Activated T-helper 1 cell treated with anti-CD3 and anti-CD28 coated beads, Interleukin-12 subunit alpha, Interleukin-12 subunit beta, Interleukin-2, Interleukin-4 antibody, amounts not matched to agents 30 ng/mL and 10 ng/mL and 1 ng/mL, durations not matched to agents 14 hours and 24 hours and 36 hours (primary cell): ENCODE data around the gene RAI1. TPM values are rescaled to one million over a fixed set of nuclear protein-coding genes. Genes with fewer than 3 reads are reported as not detected.

Experiments used
- DNase-seq: peaks from one replicate; pipeline ENCODE4 v3.0.0; 2021; ENCODE audit warnings: low spot score
- H3K27ac Mint-ChIP-seq: one replicate; pipeline ENCODE4 v1.8.0; 2021; ENCODE audit warnings: mild to moderate bottlenecking, mixed read lengths
- H3K27me3 Mint-ChIP-seq: one replicate; pipeline ENCODE4 v1.8.0; 2022; ENCODE audit warnings: mild to moderate bottlenecking, moderate library complexity, mixed read lengths; ENCODE audit not compliant: insufficient read depth
- H3K36me3 Mint-ChIP-seq: one replicate; pipeline ENCODE4 v1.8.0; 2021; ENCODE audit warnings: low read depth, mixed read lengths
- H3K4me1 Mint-ChIP-seq: one replicate; pipeline ENCODE4 v1.8.0; 2021; ENCODE audit warnings: low read depth, mixed read lengths
- H3K4me3 Mint-ChIP-seq: one replicate; pipeline ENCODE4 v1.8.0; 2021; ENCODE audit warnings: mild to moderate bottlenecking, moderate library complexity, mixed read lengths
- H3K9me3 Mint-ChIP-seq: one replicate; pipeline ENCODE4 v1.8.0; 2021; ENCODE audit warnings: mixed read lengths
- intact Hi-C: fragments of 100-400 bp; cut with micrococcal nuclease; formaldehyde crosslinking; loops from one replicate; pipeline ENCODE4 v1.15.1; 2024
- total RNA-seq: library from RNA; stranded (reverse); gene quantifications from 2 replicates; pipeline ENCODE4 v1.2.3, GENCODE V29; 2022

RAI1 gene
- total RNA-seq, 1 donor from 2014 or later = 31.1 TPM

DNA sequence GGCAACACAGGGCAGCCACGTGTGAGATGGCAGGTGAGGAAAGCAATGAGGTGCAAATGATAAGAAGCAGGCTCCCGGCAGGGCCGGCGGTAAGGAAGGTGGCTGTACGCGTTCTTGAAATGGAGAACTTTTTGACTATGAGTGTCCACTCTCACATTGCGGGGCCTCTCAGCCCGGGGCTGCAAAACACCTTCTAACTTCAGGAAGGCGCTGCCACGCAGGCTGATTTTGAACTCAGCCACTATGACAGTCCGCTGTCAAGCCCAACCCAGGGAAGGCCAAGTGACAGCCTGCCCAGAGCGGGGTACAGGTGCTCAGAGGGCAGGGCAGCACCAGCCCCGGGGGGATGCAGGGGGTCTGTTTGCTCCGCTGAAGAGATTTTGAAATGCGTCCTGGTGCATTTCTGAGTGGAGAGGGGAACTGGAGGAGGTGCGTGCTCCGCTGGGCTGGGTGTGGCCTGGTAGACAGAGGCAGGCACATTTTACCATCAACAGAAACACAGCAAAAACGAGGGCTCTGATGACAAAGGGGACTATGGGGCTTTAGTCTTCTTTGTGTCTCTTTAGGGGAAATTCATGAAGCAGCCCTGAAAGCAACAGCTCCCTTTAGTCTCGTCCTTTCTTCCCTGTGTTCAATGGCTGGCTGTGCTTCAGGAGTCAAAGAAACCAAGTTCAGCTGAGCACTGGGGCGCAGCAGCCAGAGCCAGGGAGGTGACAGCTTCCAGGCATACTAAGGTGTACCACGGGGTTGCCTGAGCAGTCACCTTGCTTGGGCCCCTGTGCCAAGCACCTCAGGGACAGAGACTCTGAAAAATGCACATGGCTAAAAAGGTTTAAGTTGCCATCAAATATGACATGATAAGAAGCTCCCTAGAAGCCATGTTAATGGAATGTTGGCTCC is 170.1 kb downstream of the RAI1 start:
- Mint-ChIP-seq H3K9me3 (no peaks in the 10 kb centered on the region), H3K4me3 (peak overlapping the region; percentile 61), H3K27ac (peak overlapping the region; percentile 86), H3K4me1 (peaks cover 84% of the 10 kb centered on the region), H3K36me3 (peaks cover 5% of the 10 kb centered on the region), H3K27me3 (no peaks in the 10 kb centered on the region)
- intact Hi-C loops = loop anchor here (5.0 kb wide), 1 partner anchor 99 kb away; no protein-coding TSS in a partner anchor
- DNase-seq = no peak

DNA sequence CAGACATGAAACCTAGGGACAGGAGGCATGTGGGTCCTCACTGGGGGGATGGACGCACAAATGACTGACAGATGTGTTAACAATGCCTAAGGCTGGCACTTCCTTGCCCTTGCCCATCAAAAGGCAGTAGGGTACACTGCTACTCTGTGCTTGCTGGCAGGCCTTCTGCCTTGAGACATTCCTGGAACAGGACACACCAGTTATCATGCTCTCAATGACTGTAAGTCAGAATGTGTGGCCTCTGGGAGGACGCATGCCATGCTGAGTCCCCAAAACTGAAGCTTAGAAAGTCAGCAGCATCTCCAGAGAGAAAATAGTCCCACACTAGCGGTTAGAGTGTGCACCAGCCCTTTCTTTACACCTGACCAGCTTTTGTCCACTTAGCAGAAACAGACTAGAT is 171.7 kb downstream of the RAI1 start:
- no peak overlapping the region for H3K27ac Mint-ChIP-seq
- DNase-seq = no peak
- H3K4me3 Mint-ChIP-seq = no peak overlapping the region
- H3K36me3 Mint-ChIP-seq = peaks cover 5% of the 10 kb centered on the region
- intact Hi-C loops = loop anchor here (1.0 to 5.0 kb wide), 2 partner anchors 41 to 101 kb away; no protein-coding TSS in a partner anchor
- no peaks in the 10 kb centered on the region for H3K27me3 Mint-ChIP-seq
- H3K4me1 Mint-ChIP-seq = peaks cover 83% of the 10 kb centered on the region
- no peaks in the 10 kb centered on the region for H3K9me3 Mint-ChIP-seq

- H3K27me3 Mint-ChIP-seq = no peaks in the 10 kb centered on the region
- H3K9me3 Mint-ChIP-seq = no peaks in the 10 kb centered on the region
- H3K27ac Mint-ChIP-seq = peak overlapping the region; percentile 87
- no peak for DNase-seq
- H3K36me3 Mint-ChIP-seq = peaks cover 5% of the 10 kb centered on the region
- H3K4me3 Mint-ChIP-seq = peak overlapping the region; percentile 70
- H3K4me1 Mint-ChIP-seq = peaks cover 73% of the 10 kb centered on the region
- intact Hi-C loops = loop anchor here (1.0 to 5.0 kb wide), 8 partner anchors 18 to 185 kb away; partner anchors contain the start of genes ATPAF2, DRC3, GID4 and SREBF1
Measured at GRCh38 chr17:17853811-17854447, 172.7 kb downstream of the RAI1 start.

- H3K4me1 Mint-ChIP-seq = peaks cover 53% of the 10 kb centered on the region
- no peaks in the 10 kb centered on the region for H3K27me3 Mint-ChIP-seq
- no peak overlapping the region for H3K4me3 Mint-ChIP-seq
- peaks cover 3% of the 10 kb centered on the region for H3K36me3 Mint-ChIP-seq
- no peak for DNase-seq
- intact Hi-C loops = loop anchor here (2.0 kb wide), 2 partner anchors 117 to 183 kb away; partner anchors contain the start of genes ATPAF2, DRC3, GID4 and TOM1L2
- peak overlapping the region; percentile 31 for H3K27ac Mint-ChIP-seq
- H3K9me3 Mint-ChIP-seq = no peaks in the 10 kb centered on the region
Measured at GRCh38 chr17:17855976-17856375, 174.7 kb downstream of the RAI1 start.

- no peak overlapping the region for H3K4me3 Mint-ChIP-seq
- no peaks in the 10 kb centered on the region for H3K27me3 Mint-ChIP-seq
- peaks cover 2% of the 10 kb centered on the region for H3K36me3 Mint-ChIP-seq
- no peaks in the 10 kb centered on the region for H3K9me3 Mint-ChIP-seq
- no peak overlapping the region for H3K27ac Mint-ChIP-seq
- peaks cover 49% of the 10 kb centered on the region for H3K4me1 Mint-ChIP-seq
- DNase-seq = no peak
- intact Hi-C loops = no loop called here
Measured at GRCh38 chr17:17856386-17856785, 175.1 kb downstream of the RAI1 start.

DNA sequence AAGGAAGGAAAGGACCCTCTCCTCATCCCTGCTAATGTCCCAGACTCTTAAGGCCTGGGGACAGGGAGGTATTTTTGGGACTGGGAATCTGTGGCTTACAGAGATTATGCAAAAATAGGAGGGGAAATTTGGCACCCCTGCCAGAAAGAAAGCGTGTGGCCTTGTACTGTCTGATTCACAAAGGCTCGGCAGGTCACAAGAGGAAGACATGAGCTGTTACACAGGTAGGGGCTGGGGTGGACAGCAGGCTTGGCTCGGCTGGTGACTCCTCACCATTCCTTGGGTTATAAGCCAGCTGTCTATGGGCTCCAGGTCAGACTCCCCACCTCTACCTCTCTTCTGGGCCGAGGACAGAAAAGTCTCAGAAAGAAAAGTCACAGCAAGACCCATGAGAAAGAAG is 176.2 kb downstream of the RAI1 start:
- peaks cover 3% of the 10 kb centered on the region for H3K36me3 Mint-ChIP-seq
- no peaks in the 10 kb centered on the region for H3K9me3 Mint-ChIP-seq
- intact Hi-C loops = no loop called here

GRCh38 chr17:17859909-17860765 is 178.9 kb downstream of the RAI1 start:
- Mint-ChIP-seq H3K4me3 (no peak overlapping the region), H3K27me3 (no peaks in the 10 kb centered on the region), H3K27ac (no peak overlapping the region), H3K4me1 (peaks cover 24% of the 10 kb centered on the region), H3K36me3 (peaks cover 4% of the 10 kb centered on the region), H3K9me3 (no peaks in the 10 kb centered on the region)
- intact Hi-C loops = loop anchor here (1.0 to 2.0 kb wide), 5 partner anchors 48 to 179 kb away; partner anchors contain the start of gene RAI1
- DNase-seq = peak; percentile 59

More for the DNA sequence above, 176.2 kb downstream of the RAI1 start:
- Mint-ChIP-seq H3K4me1 (peaks cover 38% of the 10 kb centered on the region), H3K4me3 (no peak overlapping the region), H3K27ac (no peak overlapping the region), H3K27me3 (no peaks in the 10 kb centered on the region)
- DNase-seq = no peak

GRCh38 chr17:17860766-17861107 is 179.5 kb downstream of the RAI1 start:
- intact Hi-C loops = loop anchor here (1.0 to 2.0 kb wide), 5 partner anchors 48 to 179 kb away; partner anchors contain the start of gene RAI1
- no peaks in the 10 kb centered on the region for H3K27me3 Mint-ChIP-seq
- H3K4me1 Mint-ChIP-seq = peaks cover 18% of the 10 kb centered on the region
- H3K27ac Mint-ChIP-seq = no peak overlapping the region
- peaks cover 4% of the 10 kb centered on the region for H3K36me3 Mint-ChIP-seq
- H3K4me3 Mint-ChIP-seq = no peak overlapping the region
- DNase-seq = no peak
- no peaks in the 10 kb centered on the region for H3K9me3 Mint-ChIP-seq

Other genes starting within 250 kb of the RAI1 start
- gene MED9, start 204.5 kb upstream of the RAI1 start, total RNA-seq = 13.8 and 15.2 TPM in 2 replicates
- gene RASD1, start 185.1 kb upstream of the RAI1 start, total RNA-seq = 10.1 and 12.9 TPM in 2 replicates
- gene PEMT, start 89.8 kb upstream of the RAI1 start, total RNA-seq = 39.9 and 45.1 TPM in 2 replicates
- gene SREBF1, start 155.5 kb downstream of the RAI1 start, total RNA-seq = 167 and 172 TPM in 2 replicates